Measurements from ENCODE around the gene PLA2G4D. TPM values are rescaled to one million over a fixed set of nuclear protein-coding genes. Genes with fewer than 3 reads are reported as not detected.

PLA2G4D gene
- total and polyA plus RNA-seq, 5 donors from 2014 or later: not detected

- peaks cover 0 to 4% (median 0%) of the 10 kb centered on the region in 7 donors for H3K9me3 Mint-ChIP-seq
Observed at GRCh38 chr15:42121021-42121420, 26.7 kb upstream of the PLA2G4D start.

GRCh38 chr15:42120285-42120684 lies 25.9 kb upstream of the PLA2G4D start:
- Histone ChIP-seq H3K4me1 (ENCODE audit: control insufficient read depth, insufficient read depth, low read length, poor library complexity, severe bottlenecking) (no peaks in the 10 kb centered on the region), H3K4me3 (ENCODE audit: low read depth, low read length) (no peak overlapping the region), H3K27ac (ENCODE audit: insufficient read depth, low read length, poor library complexity, severe bottlenecking) (no peak overlapping the region), H3K36me3 (ENCODE audit: control insufficient read depth, insufficient read depth, low read length) (no peaks in the 10 kb centered on the region), H3K27me3 (ENCODE audit: control insufficient read depth, insufficient read depth, low read length) (peaks cover 8% of the 10 kb centered on the region), H3K9me3 (ENCODE audit: control insufficient read depth in 2 of 2, low read length in 2 of 2) (no peaks in the 10 kb centered on the region)
- Mint-ChIP-seq H3K27ac (no peak overlapping the region), H3K4me1 (peaks cover 0 to 3% (median 0%) of the 10 kb centered on the region in 4 donors), H3K9me3 (peaks cover 0 to 4% (median 0%) of the 10 kb centered on the region in 7 donors), H3K4me3 (no peak overlapping the region), H3K27me3 (peaks cover 28% of the 10 kb centered on the region), H3K36me3 (no peaks in the 10 kb centered on the region)
- no peak for ATAC-seq (ENCODE audit: low read depth in 2 of 2)
- DNase-seq: no peak

More at GRCh38 chr15:42121021-42121420, 26.7 kb upstream of the PLA2G4D start:
- peaks cover 34% of the 10 kb centered on the region for H3K27me3 Mint-ChIP-seq
- H3K27ac Mint-ChIP-seq: no peak overlapping the region
- Histone ChIP-seq H3K4me3 (ENCODE audit: low read depth, low read length) (no peak overlapping the region), H3K27me3 (ENCODE audit: control insufficient read depth, insufficient read depth, low read length) (peaks cover 8% of the 10 kb centered on the region), H3K4me1 (ENCODE audit: control insufficient read depth, insufficient read depth, low read length, poor library complexity, severe bottlenecking) (no peaks in the 10 kb centered on the region), H3K36me3 (ENCODE audit: control insufficient read depth, insufficient read depth, low read length) (no peaks in the 10 kb centered on the region), H3K9me3 (ENCODE audit: control insufficient read depth in 2 of 2, low read length in 2 of 2) (no peaks in the 10 kb centered on the region), H3K27ac (ENCODE audit: insufficient read depth, low read length, poor library complexity, severe bottlenecking) (no peak overlapping the region)
- peaks cover 0 to 3% (median 0%) of the 10 kb centered on the region in 4 donors for H3K4me1 Mint-ChIP-seq
- no peak for ATAC-seq (ENCODE audit: low read depth in 2 of 2)
- no peaks in the 10 kb centered on the region for H3K36me3 Mint-ChIP-seq
- H3K4me3 Mint-ChIP-seq: no peak overlapping the region
- no peak for DNase-seq

DNA sequence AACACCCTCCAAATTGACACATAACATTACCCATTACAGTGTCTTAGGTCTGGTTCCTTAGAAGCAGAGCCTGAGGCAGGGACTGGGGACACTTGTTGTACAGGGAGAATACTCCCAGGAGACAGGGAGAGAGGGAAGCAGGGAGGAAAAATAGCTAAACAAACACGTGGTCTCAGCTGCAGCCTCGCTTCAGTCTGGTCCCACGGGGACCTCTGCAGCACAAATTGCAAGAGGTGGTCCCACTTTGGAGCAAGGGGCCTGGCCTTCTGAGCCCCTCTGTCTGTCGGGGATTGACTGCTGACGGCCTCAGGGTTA lies 25.0 kb upstream of the PLA2G4D start:
- Mint-ChIP-seq H3K9me3 (peaks cover 0 to 4% (median 0%) of the 10 kb centered on the region in 7 donors), H3K4me1 (peaks cover 0 to 3% (median 0%) of the 10 kb centered on the region in 4 donors), H3K36me3 (no peaks in the 10 kb centered on the region), H3K4me3 (no peak overlapping the region), H3K27me3 (peaks cover 22% of the 10 kb centered on the region), H3K27ac (no peak overlapping the region)
- no peak for ATAC-seq (ENCODE audit: low read depth in 2 of 2)
- Histone ChIP-seq H3K27ac (ENCODE audit: insufficient read depth, low read length, poor library complexity, severe bottlenecking) (no peak overlapping the region), H3K9me3 (ENCODE audit: control insufficient read depth in 2 of 2, low read length in 2 of 2) (no peaks in the 10 kb centered on the region), H3K27me3 (ENCODE audit: control insufficient read depth, insufficient read depth, low read length) (peaks cover 8% of the 10 kb centered on the region), H3K4me3 (ENCODE audit: low read depth, low read length) (no peak overlapping the region), H3K4me1 (ENCODE audit: control insufficient read depth, insufficient read depth, low read length, poor library complexity, severe bottlenecking) (no peaks in the 10 kb centered on the region), H3K36me3 (ENCODE audit: control insufficient read depth, insufficient read depth, low read length) (no peaks in the 10 kb centered on the region)
- DNase-seq: no peak

- H3K4me3 ChIP-seq (ENCODE audit: low read depth, low read length): no peak overlapping the region
- Mint-ChIP-seq H3K9me3 (peaks cover 0 to 4% (median 0%) of the 10 kb centered on the region in 7 donors), H3K36me3 (no peaks in the 10 kb centered on the region), H3K27ac (no peak overlapping the region), H3K4me1 (peaks cover 0 to 3% (median 0%) of the 10 kb centered on the region in 4 donors), H3K27me3 (peaks cover 19% of the 10 kb centered on the region), H3K4me3 (peak overlapping the region in 1 of 4 donors; percentile 32)
- no peaks in the 10 kb centered on the region for H3K4me1 ChIP-seq (ENCODE audit: control insufficient read depth, insufficient read depth, low read length, poor library complexity, severe bottlenecking)
- peak in 1 of 3 donors; percentile 59 for DNase-seq
- no peaks in the 10 kb centered on the region for H3K9me3 ChIP-seq (ENCODE audit: control insufficient read depth in 2 of 2, low read length in 2 of 2)
- H3K36me3 ChIP-seq (ENCODE audit: control insufficient read depth, insufficient read depth, low read length): no peaks in the 10 kb centered on the region
- H3K27me3 ChIP-seq (ENCODE audit: control insufficient read depth, insufficient read depth, low read length): peaks cover 8% of the 10 kb centered on the region
- no peak for ATAC-seq (ENCODE audit: low read depth in 2 of 2)
- H3K27ac ChIP-seq (ENCODE audit: insufficient read depth, low read length, poor library complexity, severe bottlenecking): no peak overlapping the region
Observed at GRCh38 chr15:42118650-42119445, 24.5 kb upstream of the PLA2G4D start.

- no peaks in the 10 kb centered on the region for H3K36me3 Mint-ChIP-seq
Observed at GRCh38 chr15:42111924-42112323, 17.6 kb upstream of the PLA2G4D start.

DNA sequence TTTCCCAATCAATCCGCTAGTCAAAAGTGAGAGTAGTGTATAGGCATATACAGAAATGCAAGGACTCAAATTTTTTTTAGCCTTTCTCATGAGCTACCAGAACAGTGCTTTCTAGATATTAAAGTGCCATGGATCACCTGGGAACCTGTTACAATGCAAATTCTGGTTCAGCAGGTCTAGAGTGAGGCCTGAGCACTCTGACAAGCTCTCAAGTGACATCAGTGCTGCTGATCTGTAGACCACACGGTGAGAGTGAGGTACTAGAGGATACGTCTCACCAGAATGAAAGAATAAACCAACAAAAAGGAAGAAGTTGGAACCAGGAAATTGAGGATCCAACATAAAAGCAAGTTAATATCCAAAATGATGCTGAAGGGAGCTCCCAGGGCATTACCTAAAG lies 16.0 kb upstream of the PLA2G4D start:
- no peak for DNase-seq
- Histone ChIP-seq H3K4me3 (ENCODE audit: low read depth, low read length) (no peak overlapping the region), H3K36me3 (ENCODE audit: control insufficient read depth, insufficient read depth, low read length) (no peaks in the 10 kb centered on the region), H3K27me3 (ENCODE audit: control insufficient read depth, insufficient read depth, low read length) (peaks cover 15% of the 10 kb centered on the region), H3K27ac (ENCODE audit: insufficient read depth, low read length, poor library complexity, severe bottlenecking) (no peak overlapping the region), H3K9me3 (ENCODE audit: control insufficient read depth in 2 of 2, low read length in 2 of 2) (no peaks in the 10 kb centered on the region), H3K4me1 (ENCODE audit: control insufficient read depth, insufficient read depth, low read length, poor library complexity, severe bottlenecking) (no peaks in the 10 kb centered on the region)
- peaks cover 0 to 4% (median 1%) of the 10 kb centered on the region in 7 donors for H3K9me3 Mint-ChIP-seq
- H3K4me1 Mint-ChIP-seq: peaks cover 0 to 4% (median 2%) of the 10 kb centered on the region in 4 donors
- H3K27me3 Mint-ChIP-seq: peaks cover 52% of the 10 kb centered on the region
- no peaks in the 10 kb centered on the region for H3K36me3 Mint-ChIP-seq
- no peak overlapping the region for H3K27ac Mint-ChIP-seq
- ATAC-seq (ENCODE audit: low read depth in 2 of 2): no peak
- no peak overlapping the region for H3K4me3 Mint-ChIP-seq

More at GRCh38 chr15:42111924-42112323, 17.6 kb upstream of the PLA2G4D start:
- no peak overlapping the region for H3K4me3 Mint-ChIP-seq
- H3K27ac Mint-ChIP-seq: no peak overlapping the region
- peaks cover 42% of the 10 kb centered on the region for H3K27me3 Mint-ChIP-seq
- H3K9me3 Mint-ChIP-seq: peaks cover 0 to 8% (median 1%) of the 10 kb centered on the region in 7 donors
- Histone ChIP-seq H3K36me3 (ENCODE audit: control insufficient read depth, insufficient read depth, low read length) (no peaks in the 10 kb centered on the region), H3K4me1 (ENCODE audit: control insufficient read depth, insufficient read depth, low read length, poor library complexity, severe bottlenecking) (no peaks in the 10 kb centered on the region), H3K27me3 (ENCODE audit: control insufficient read depth, insufficient read depth, low read length) (peaks cover 15% of the 10 kb centered on the region), H3K27ac (ENCODE audit: insufficient read depth, low read length, poor library complexity, severe bottlenecking) (no peak overlapping the region), H3K4me3 (ENCODE audit: low read depth, low read length) (no peak overlapping the region), H3K9me3 (ENCODE audit: control insufficient read depth in 2 of 2, low read length in 2 of 2) (no peaks in the 10 kb centered on the region)
- H3K4me1 Mint-ChIP-seq: peaks cover 0 to 4% (median 2%) of the 10 kb centered on the region in 4 donors
- ATAC-seq (ENCODE audit: low read depth in 2 of 2) (no peak), DNase-seq (peak in 1 of 3 donors; percentile 22)

- Histone ChIP-seq H3K4me3 (ENCODE audit: low read depth, low read length) (no peak overlapping the region), H3K9me3 (ENCODE audit: control insufficient read depth in 2 of 2, low read length in 2 of 2) (no peaks in the 10 kb centered on the region), H3K27ac (ENCODE audit: insufficient read depth, low read length, poor library complexity, severe bottlenecking) (no peak overlapping the region), H3K27me3 (ENCODE audit: control insufficient read depth, insufficient read depth, low read length) (peaks cover 15% of the 10 kb centered on the region), H3K4me1 (ENCODE audit: control insufficient read depth, insufficient read depth, low read length, poor library complexity, severe bottlenecking) (no peaks in the 10 kb centered on the region), H3K36me3 (ENCODE audit: control insufficient read depth, insufficient read depth, low read length) (no peaks in the 10 kb centered on the region)
- Mint-ChIP-seq H3K4me3 (no peak overlapping the region), H3K27ac (no peak overlapping the region), H3K9me3 (peaks cover 0 to 4% (median 1%) of the 10 kb centered on the region in 7 donors), H3K27me3 (peaks cover 52% of the 10 kb centered on the region), H3K36me3 (no peaks in the 10 kb centered on the region), H3K4me1 (peaks cover 0 to 4% (median 2%) of the 10 kb centered on the region in 4 donors)
- no peak for DNase-seq
- ATAC-seq (ENCODE audit: low read depth in 2 of 2): no peak
Observed at GRCh38 chr15:42108806-42109205, 14.4 kb upstream of the PLA2G4D start.

DNA sequence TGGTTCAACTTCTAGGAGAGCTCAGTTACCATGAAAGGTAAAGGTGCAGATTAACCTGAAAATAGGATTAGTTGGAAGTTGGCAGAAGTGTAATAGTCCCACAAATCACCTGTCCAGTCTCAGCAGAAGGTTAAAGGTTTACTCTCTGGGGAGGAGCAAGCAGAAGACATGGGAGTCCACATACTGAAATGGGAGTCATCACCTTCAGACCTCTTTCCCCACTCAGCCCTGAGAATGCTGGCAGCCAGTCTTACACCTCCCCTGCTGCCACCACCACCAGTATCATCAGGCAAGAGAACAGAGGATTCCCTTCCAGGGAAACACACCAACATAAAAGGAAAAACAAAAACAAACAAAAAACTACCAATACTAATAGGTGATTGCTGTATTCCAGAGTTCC lies 13.8 kb upstream of the PLA2G4D start:
- no peaks in the 10 kb centered on the region for H3K9me3 ChIP-seq (ENCODE audit: control insufficient read depth in 2 of 2, low read length in 2 of 2)
- Mint-ChIP-seq H3K27ac (peak overlapping the region in 1 of 3 donors; percentile 10), H3K36me3 (no peaks in the 10 kb centered on the region), H3K9me3 (peaks cover 0 to 4% (median 0%) of the 10 kb centered on the region in 7 donors), H3K27me3 (peaks cover 46% of the 10 kb centered on the region), H3K4me1 (peaks cover 0 to 4% (median 2%) of the 10 kb centered on the region in 4 donors), H3K4me3 (no peak overlapping the region)
- H3K4me1 ChIP-seq (ENCODE audit: control insufficient read depth, insufficient read depth, low read length, poor library complexity, severe bottlenecking): no peaks in the 10 kb centered on the region
- no peak overlapping the region for H3K4me3 ChIP-seq (ENCODE audit: low read depth, low read length)
- DNase-seq (no peak), ATAC-seq (ENCODE audit: low read depth in 2 of 2) (no peak)
- H3K27me3 ChIP-seq (ENCODE audit: control insufficient read depth, insufficient read depth, low read length): peaks cover 13% of the 10 kb centered on the region
- no peaks in the 10 kb centered on the region for H3K36me3 ChIP-seq (ENCODE audit: control insufficient read depth, insufficient read depth, low read length)
- H3K27ac ChIP-seq (ENCODE audit: insufficient read depth, low read length, poor library complexity, severe bottlenecking): no peak overlapping the region
